K562 (cell line): Measurements from ENCODE around the gene RPTOR. TPM values are rescaled to one million over a fixed set of nuclear protein-coding genes. Genes with fewer than 3 reads are reported as not detected.

Experiments
- ATAC-seq: fragments of 200-7000 bp; cut with Tn5 transposase; 3 replicates; pipeline ENCODE4 v1.9.1; 2020; ENCODE audit warnings: moderate library complexity
- BruUV-seq: library from RNA; stranded (reverse); fragments of 400-500 nt; replicated peaks from 2 replicates; lab custom pipeline; 2021; lab: Mats Ljungman, UMichigan
- CTCF ChIA-PET: fragments of 300-600 bp; formaldehyde crosslinking; extraction: SDS; loops from one replicate; lab custom pipeline; 2021; ENCODE audit warnings: low intra/inter-chr PET ratio; lab: Yijun Ruan, JAX
- POLR2A ChIA-PET: fragments of 300-600, 350-650 bp; sonication (Branson Sonifier 250); formaldehyde crosslinking; extraction: SDS; loops from one replicate; lab custom pipeline; 2021; ENCODE audit warnings: antibody characterized with exemption, inconsistent platforms; lab: Yijun Ruan, JAX
- DNase-seq, 4 experiments: peaks; one replicate each; pipeline versions ENCODE4 v3.0.0 to v3.0.0-alpha.2; 2011 to 2018; ENCODE audit warnings: low spot score in 3 of 4, mixed read lengths in 3 of 4; ENCODE audit errors: extremely low read depth in 1 of 4
- FAIRE-seq: peaks from 2 replicates; lab custom pipeline; 2011; peaks lifted over from hg19 to GRCh38; lab: Jason Lieb, UNC
- H2AFZ ChIP-seq: 2 replicates; pipeline ENCODE4 v1.6.0; 2011; ENCODE audit warnings: low read depth, low read length, control low read depth, inconsistent platforms
- H3K27ac ChIP-seq: fragments of 200-600 bp; 3 replicates; pipeline ENCODE4 v1.8.0; 2011; ENCODE audit warnings: low read depth, mild to moderate bottlenecking, control low read depth, inconsistent platforms, low read length, moderate library complexity, mixed read lengths; ENCODE audit errors: extremely low read depth
- H3K27me3 ChIP-seq, 2 experiments: fragments of 300-600 bp in 1 of 2; 2 replicates in 1 of 2; 3 replicates in 1 of 2; pipeline versions ENCODE4 v1.6.0 to v1.8.0; 2011; ENCODE audit warnings: inconsistent platforms in 2 of 2, low read length in 2 of 2, mild to moderate bottlenecking in 1 of 2, mixed read lengths in 1 of 2, moderate library complexity in 1 of 2; ENCODE audit not compliant: control insufficient read depth in 2 of 2, insufficient read depth in 2 of 2
- H3K36me3 ChIP-seq: fragments of 300-600 bp; 3 replicates; pipeline ENCODE4 v1.8.0; 2011; ENCODE audit warnings: mild to moderate bottlenecking, low read length, inconsistent platforms; ENCODE audit not compliant: control insufficient read depth, insufficient read depth
- H3K4me1 ChIP-seq, 2 experiments: fragments of 200-600 bp in 1 of 2; replicated peaks in 1 of 2; 2 replicates in 1 of 2; 3 replicates in 1 of 2; pipeline versions ENCODE4 v1.5.1 to v1.8.0; 2011; ENCODE audit warnings: inconsistent platforms in 2 of 2, low read length in 2 of 2, mild to moderate bottlenecking in 1 of 2, mixed read lengths in 1 of 2, moderate library complexity in 1 of 2; ENCODE audit not compliant: control insufficient read depth in 2 of 2, insufficient read depth in 2 of 2
- H3K4me2 ChIP-seq: 2 replicates; pipeline ENCODE4 v1.6.1; 2011; ENCODE audit warnings: low read length, control low read depth, inconsistent platforms, mixed read lengths; ENCODE audit not compliant: insufficient read depth
- H3K4me3 ChIP-seq: fragments of 200-600 bp; sonication (generic), shearing (Covaris generic); 2 replicates; pipeline ENCODE4 v1.5.1; 2016; ENCODE audit warnings: control low read depth, inconsistent platforms
- H3K79me2 ChIP-seq: fragments of 200-600 bp; 3 replicates; pipeline ENCODE4 v1.8.0; 2011; ENCODE audit warnings: low read length, inconsistent platforms; ENCODE audit not compliant: control insufficient read depth, insufficient read depth
- H3K9ac ChIP-seq, 2 experiments: 2 replicates each; pipeline versions ENCODE4 v1.6.0 to v1.6.1; 2011; ENCODE audit warnings: low read depth in 2 of 2, low read length in 2 of 2, control low read depth in 1 of 2, inconsistent platforms in 1 of 2, mild to moderate bottlenecking in 1 of 2, mixed read lengths in 1 of 2; ENCODE audit not compliant: insufficient read depth in 1 of 2
- H3K9me1 ChIP-seq: one replicate; pipeline ENCODE4 v1.6.0; 2011; ENCODE audit warnings: inconsistent platforms, mild to moderate bottlenecking, low read length, moderate library complexity; ENCODE audit not compliant: control insufficient read depth, insufficient read depth
- H3K9me3 ChIP-seq: replicated peaks from 2 replicates; pipeline ENCODE4 v1.5.1; 2011; ENCODE audit warnings: low read depth, low read length, inconsistent platforms; ENCODE audit not compliant: control insufficient read depth, insufficient read depth
- H4K20me1 ChIP-seq: replicated peaks from 2 replicates; pipeline ENCODE4 v1.6.1; 2011; ENCODE audit warnings: low read length, inconsistent platforms, mixed read lengths; ENCODE audit not compliant: control insufficient read depth, insufficient read depth
- BDP1 ChIP-seq: IDR thresholded peaks from 3 replicates; pipeline ENCODE4 v1.6.1; 2011; ENCODE audit not compliant: insufficient read length, insufficient read depth
- BRF2 ChIP-seq: IDR thresholded peaks from 3 replicates; pipeline ENCODE4 v1.6.1; 2011; ENCODE audit warnings: borderline replicate concordance, mild to moderate bottlenecking; ENCODE audit not compliant: insufficient read length, insufficient read depth
- CEBPZ ChIP-seq: fragments of 150-350 bp; IDR thresholded peaks from 2 replicates; pipeline ENCODE4 v1.6.1; 2014; ENCODE audit warnings: low read depth, mild to moderate bottlenecking, low read length, borderline replicate concordance
- ETV6 ChIP-seq, 3 experiments: fragments of 150-350 bp in 1 of 3; sonication (generic) in 1 of 3; formaldehyde crosslinking in 1 of 3; IDR thresholded peaks; 2 replicates each; pipeline versions ENCODE4 v1.6.1 to v1.8.0; 2014 to 2022; ENCODE audit warnings: borderline replicate concordance in 2 of 3, low read depth in 2 of 3, antibody characterized with exemption in 1 of 3, low read length in 1 of 3, mild to moderate bottlenecking in 1 of 3, missing genetic modification reagents in 1 of 3
- NCOA4 ChIP-seq: fragments of 450-650 bp; IDR thresholded peaks from 2 replicates; pipeline ENCODE4 v1.6.1; 2018; ENCODE audit warnings: mild to moderate bottlenecking; ENCODE audit not compliant: partially characterized antibody
- NFXL1 ChIP-seq: fragments of 450-650 bp; formaldehyde crosslinking; IDR thresholded peaks from 2 replicates; pipeline ENCODE4 v1.4.0; 2021; ENCODE audit warnings: mild to moderate bottlenecking
- NUFIP1 ChIP-seq: fragments of 450-650 bp; IDR thresholded peaks from 2 replicates; pipeline ENCODE4 v1.6.1; 2018; ENCODE audit not compliant: partially characterized antibody
- SPI1 ChIP-seq: IDR thresholded peaks from 2 replicates; pipeline ENCODE4 v1.6.1; 2011; ENCODE audit warnings: low read depth, low read length, control low read depth, borderline replicate concordance
- ZBTB17 ChIP-seq: fragments of 450-650 bp; formaldehyde crosslinking; IDR thresholded peaks from 2 replicates; pipeline ENCODE4 v1.4.0; 2020; ENCODE audit warnings: mild to moderate bottlenecking
- ZNF280B ChIP-seq: fragments of 250-450 bp; sonication (Bioruptor Pico); IDR thresholded peaks from 2 replicates; pipeline ENCODE4 v1.5.1; 2021; ENCODE audit warnings: mild to moderate bottlenecking
- WGBS: fragments of 100-300 bp; shearing (Covaris generic); methylation state at CpG from one replicate; pipeline ENCODE4 v1.1.6; 2016; ENCODE audit warnings: low coverage, mixed read lengths; ENCODE audit not compliant: insufficient coverage; ENCODE audit errors: missing lambda C conversion rate; 5-methylcytosine and 5-hydroxymethylcytosine counted together
- in situ Hi-C: fragments of 300-500 bp; cut with MboI; formaldehyde crosslinking; loops from 4 replicates; pipeline ENCODE4 v1.15.0; 2018; ENCODE audit warnings: inconsistent platforms, mixed read lengths
- intact Hi-C: fragments of 100-400 bp; cut with micrococcal nuclease; formaldehyde crosslinking; loops from 2 replicates; pipeline ENCODE4 v1.14.2; 2022
- polyA plus RNA-seq, 8 experiments: library from polyadenylated mRNA; depleted of rRNA in 4 of 8; stranded (reverse) in 5 of 8; unstranded in 3 of 8; fragments of >200 nt; fragmentation: Nextera tagmentation in 2 of 8; fragmentation: Illumina TruSeq in 1 of 8; extraction: Ambion mirVana in 2 of 8; extraction: Trizol in 1 of 8; gene quantifications; 2 replicates each; pipeline versions ENCODE4 v1.2.1 to v1.2.3, GENCODE V29; 2011 to 2014; ENCODE audit warnings: inconsistent platforms in 1 of 8, missing spikeins in 1 of 8
- total RNA-seq, 7 experiments: library from RNA; depleted of rRNA in 6 of 7; stranded (reverse); fragments of >200 nt in 6 of 7; fragmentation: Illumina TruSeq in 2 of 7; extraction: Trizol in 2 of 7; gene quantifications; 2 replicates each; pipeline versions ENCODE4 v1.2.1 to v1.2.3, GENCODE V29; 2011 to 2021; ENCODE audit warnings: low replicate concordance in 1 of 7

The RPTOR gene
- total and polyA plus RNA-seq, 9 of the 15 experiments (the other 6 are each of a cell fraction or from before 2014, with no cell fraction given) = 0.24 to 54.1 (median 10.2) TPM

GRCh38 chr17:80922580-80923160 lies 378.0 kb downstream of the RPTOR start:
- POLR2A ChIA-PET = no interaction called here
- no peak for DNase-seq

More at GRCh38 chr17:80922580-80923160, 378.0 kb downstream of the RPTOR start:
- Histone ChIP-seq H3K27me3 (no peaks in the 10 kb centered on the region), H3K9me1 (no peaks in the 10 kb centered on the region), H3K4me1 (peaks cover 0 to 8% of the 10 kb centered on the region in 2 experiments; a peak in 1 of 5 replicates), H3K4me2 (no peak overlapping the region), H3K36me3 (peaks cover 59% of the 10 kb centered on the region; the same call in 2 of the 3 replicates), H3K4me3 (no peak overlapping the region), H3K79me2 (no peaks in the 10 kb centered on the region), H3K27ac (no peak overlapping the region), H3K9ac (no peak overlapping the region; a peak in 1 of 4 replicates), H3K9me3 (no peaks in the 10 kb centered on the region), H2AFZ (no peak overlapping the region), H4K20me1 (no peaks in the 10 kb centered on the region)
- ATAC-seq (no peak), FAIRE-seq (no peak)
- BruUV-seq = no TSS peak
- intact Hi-C loops (no loop called here), in situ Hi-C loops (no loop called here)
- CTCF ChIA-PET = no interaction called here
- 89% methylated on average over 19 of the region's 33 CpGs for WGBS
- TF ChIP-seq ETV6 (IDR thresholded peaks at IDR 0.05; ENCODE audit: borderline replicate concordance in 1 of 2, low read depth in 2 of 2, low read length in 1 of 2) = no peak
- no peak for TF ChIP-seq ETV6 (CRISPR knock-in tag; IDR thresholded peaks at IDR 0.05; ENCODE audit: borderline replicate concordance)
- TF ChIP-seq NFXL1 (CRISPR knock-in tag) = no peak
- no peak for TF ChIP-seq CEBPZ
- TF ChIP-seq ZBTB17 = no peak
- no peak for TF ChIP-seq NUFIP1
- TF ChIP-seq NCOA4 = no peak
- TF ChIP-seq SPI1 = no peak
- TF ChIP-seq ZNF280B (CRISPR knock-in tag) = no peak
- TF ChIP-seq BDP1 = no peak
- no peak for TF ChIP-seq BRF2
